ENCODE data around the gene RTP5.

- TF ChIP-seq CTCF (IDR thresholded peaks at IDR 0.05) (peak in 3 of 4 experiments; percentile 26 to 49 (median 32)), EP300 (IDR thresholded peaks at IDR 0.05) (no peak), POLR2AphosphoS5 (IDR thresholded peaks at IDR 0.05) (peak; percentile 76)
Measured at GRCh38 chr2:241844066-241844728, 25.3 kb upstream of the RTP5 start.

Measured in gastroesophageal sphincter (tissue), 3 donors.